ENCODE measurements around the gene EXOC1. TPM values are rescaled to one million over a fixed set of nuclear protein-coding genes. Genes with fewer than 3 reads are reported as not detected.

Gene EXOC1
- total RNA-seq, 1 experiment from 2014 or later = 21.2 TPM

GRCh38 chr4:55910140-55910539 lies 56.7 kb downstream of the EXOC1 start:
- Histone ChIP-seq H3K14ac (ENCODE audit: insufficient read depth, low read length) (no peak overlapping the region), H3K4me2 (ENCODE audit: insufficient read depth, insufficient read length, low read length) (no peak overlapping the region), H2BK5ac (ENCODE audit: insufficient read length, low read length) (no peak overlapping the region), H4K20me1 (ENCODE audit: control insufficient read depth, insufficient read depth, insufficient read length) (no peaks in the 10 kb centered on the region), H2AK5ac (ENCODE audit: insufficient read length, low read length) (no peak overlapping the region), H3K4me1 (ENCODE audit: insufficient read depth, low read length) (no peaks in the 10 kb centered on the region), H2BK120ac (ENCODE audit: low read depth, low read length, poor library complexity, severe bottlenecking) (no peak overlapping the region), H3K27ac (ENCODE audit: insufficient read length, low read depth, low read length) (no peak overlapping the region), H4K8ac (replicated peaks; ENCODE audit: insufficient read length, low read depth, low read length) (no peak overlapping the region), H3K18ac (ENCODE audit: insufficient read length, low read depth, low read length) (no peak overlapping the region), H3K4ac (ENCODE audit: low read depth, low read length) (no peak overlapping the region), H3K9me3 (ENCODE audit: control insufficient read depth, low read depth, low read length) (no peaks in the 10 kb centered on the region), H2BK20ac (ENCODE audit: low read depth, low read length, poor library complexity, severe bottlenecking) (no peak overlapping the region), H2AFZ (ENCODE audit: low read length) (no peak overlapping the region), H3K79me1 (ENCODE audit: insufficient read depth, low read depth, low read length, poor library complexity, severe bottlenecking) (no peaks in the 10 kb centered on the region), H3K79me2 (ENCODE audit: insufficient read depth, low read length) (no peaks in the 10 kb centered on the region), H3K23ac (ENCODE audit: insufficient read length, low read depth, low read length) (no peak overlapping the region), H4K5ac (ENCODE audit: insufficient read length, low read depth, low read length) (no peak overlapping the region), H2BK15ac (ENCODE audit: low read depth, low read length) (no peak overlapping the region), H3K23me2 (ENCODE audit: insufficient read length, low read depth, low read length, poor library complexity, severe bottlenecking) (no peaks in the 10 kb centered on the region), H3K27me3 (ENCODE audit: insufficient read depth, low read length) (no peaks in the 10 kb centered on the region), H4K91ac (ENCODE audit: insufficient read length, low read depth, low read length) (no peak overlapping the region), H2BK12ac (ENCODE audit: insufficient read length, low read depth, low read length) (no peak overlapping the region), H3K9ac (ENCODE audit: extremely low read depth, insufficient read length, low read length) (no peak overlapping the region), H3K56ac (ENCODE audit: insufficient read length, low read depth, low read length) (no peak overlapping the region), H3T11ph (ENCODE audit: low read length) (no peak overlapping the region)
- no peaks in the 10 kb centered on the region for H3K27me3 Mint-ChIP-seq (ENCODE audit: low read depth)
- H3K27ac Mint-ChIP-seq = no peak overlapping the region
- H3K4me3 Mint-ChIP-seq = no peak overlapping the region
- H3K4me1 Mint-ChIP-seq = no peaks in the 10 kb centered on the region
- no peaks in the 10 kb centered on the region; a peak in 2 of 7 replicates for H3K36me3 Mint-ChIP-seq (ENCODE audit: insufficient read depth in 1 of 3, low read depth in 3 of 3)
- H3K9me3 Mint-ChIP-seq = no peaks in the 10 kb centered on the region
- no peak for TF ChIP-seq CTCF (conservative IDR thresholded peaks at IDR 0.05)
- no CpG with 5 or more reads among the region's 1 CpG for WGBS (ENCODE audit: extremely low coverage, insufficient read length, low lambda C conversion rate)
- no peak for DNase-seq
